ENCODE results near the gene CBARP. TPM values are rescaled to one million over a fixed set of nuclear protein-coding genes. Genes with fewer than 3 reads are reported as not detected.

CBARP gene
- total and polyA plus RNA-seq, 9 of the 15 experiments (the other 6 are each of a cell fraction or from before 2014, with no cell fraction given) = 0.03 to 8.9 (median 1.2) TPM; not detected in 1

- TF ChIP-seq CTCFL (IDR thresholded peaks at IDR 0.05; ENCODE audit: borderline replicate concordance, insufficient read depth, low read depth, low read length, poor library complexity, severe bottlenecking) = peak; percentile 76
- 0 out of 2 replicates have a peak, but pooled peaks have one; percentile 48 for TF ChIP-seq HMGXB4 (CRISPR knock-in tag; IDR thresholded peaks at IDR 0.05)
- TF ChIP-seq CAMTA2 (CRISPR knock-in tag; conservative IDR thresholded peaks at IDR 0.05) = no peak
- TF ChIP-seq TFAP4 (CRISPR knock-in tag; IDR thresholded peaks at IDR 0.05; ENCODE audit: borderline replicate concordance) = peak; percentile 79
- peak; percentile 29; the same call in 1 of the 2 replicates for TF ChIP-seq XRCC5 (IDR thresholded peaks at IDR 0.05; ENCODE audit: low read depth, low read length)
- 0 out of 4 replicates have a peak, but pooled peaks of 1 of the 2 experiments have one; percentile 52 for TF ChIP-seq UBTF (IDR thresholded peaks at IDR 0.05; ENCODE audit: borderline replicate concordance in 1 of 2, low read depth in 2 of 2, low read length in 2 of 2)
- TF ChIP-seq ATF1 (CRISPR knock-in tag; IDR thresholded peaks at IDR 0.05) = no peak
- TF ChIP-seq ATF1 (tag; IDR thresholded peaks at IDR 0.05) = 0 out of 2 replicates have a peak, but pooled peaks have one; percentile 29
- peak; percentile 78 for TF ChIP-seq DEAF1 (CRISPR knock-in tag; IDR thresholded peaks at IDR 0.05)
- TF ChIP-seq ZNF592 (IDR thresholded peaks at IDR 0.05) = peak; percentile 59; the same call in 1 of the 2 replicates
- TF ChIP-seq RB1 (IDR thresholded peaks at IDR 0.05; ENCODE audit: low read depth) = peak; percentile 81
Observed at GRCh38 chr19:1243768-1244692, 6.2 kb upstream of the CBARP start (continued).

All from K562 (cell line).